Osteoblast (primary cell): ENCODE data around the gene KRTAP10-2. TPM values are rescaled to one million over a fixed set of nuclear protein-coding genes. Genes with fewer than 3 reads are reported as not detected.
"Not testable (repeated sequence)": the region's sequence is repeated elsewhere in the genome, so short reads cannot be mapped to it uniquely, and the experiment has no call there.

Source experiments
- DNase-seq: peaks from one replicate; pipeline ENCODE4 v3.0.0; 2011; ENCODE audit warnings: low spot score, mixed read lengths; ENCODE audit not compliant: insufficient read length; ENCODE audit errors: missing footprints
- H2AFZ ChIP-seq: 2 replicates; pipeline ENCODE4 v1.6.0; 2011; ENCODE audit warnings: mild to moderate bottlenecking, low read length
- H3K27ac ChIP-seq: 2 replicates; pipeline ENCODE4 v1.5.1; 2011; ENCODE audit warnings: mild to moderate bottlenecking, low read depth, low read length, moderate library complexity
- H3K27me3 ChIP-seq: 2 replicates; pipeline ENCODE4 v1.6.0; 2012; ENCODE audit warnings: mild to moderate bottlenecking, control low read depth, inconsistent platforms, low read length, moderate library complexity; ENCODE audit not compliant: insufficient read depth
- H3K36me3 ChIP-seq: 2 replicates; pipeline ENCODE4 v1.5.1; 2011; ENCODE audit warnings: mild to moderate bottlenecking, low read length, control low read depth, moderate library complexity; ENCODE audit not compliant: insufficient read depth
- H3K4me1 ChIP-seq: 2 replicates; pipeline ENCODE4 v1.5.1; 2011; ENCODE audit warnings: mild to moderate bottlenecking, low read length, control low read depth, moderate library complexity; ENCODE audit not compliant: insufficient read depth
- H3K4me2 ChIP-seq: 2 replicates; pipeline ENCODE4 v1.6.0; 2011; ENCODE audit warnings: mild to moderate bottlenecking, low read length; ENCODE audit not compliant: insufficient read depth
- H3K4me3 ChIP-seq: fragments of 200-600 bp; sonication (generic); 3 replicates; pipeline ENCODE4 v1.5.1; 2012; ENCODE audit warnings: mild to moderate bottlenecking, low read length, inconsistent platforms; ENCODE audit not compliant: insufficient read depth
- H3K79me2 ChIP-seq: 2 replicates; pipeline ENCODE4 v1.6.0; 2012; ENCODE audit warnings: mild to moderate bottlenecking, low read length, control low read depth, inconsistent platforms; ENCODE audit not compliant: insufficient read depth
- H3K9me3 ChIP-seq: 2 replicates; pipeline ENCODE4 v1.5.1; 2011; ENCODE audit warnings: low read depth, low read length, control low read depth
- H4K20me1 ChIP-seq: 2 replicates; pipeline ENCODE4 v1.6.0; 2012; ENCODE audit warnings: mild to moderate bottlenecking, low read length, control low read depth; ENCODE audit not compliant: insufficient read depth
- CTCF ChIP-seq: IDR thresholded peaks from 2 replicates; pipeline ENCODE4 v1.5.1; 2011; ENCODE audit warnings: mild to moderate bottlenecking, low read depth, low read length, moderate library complexity; ENCODE audit errors: extremely low read depth
- total RNA-seq: library from RNA; depleted of rRNA; stranded (reverse); fragments of >200 nt; gene quantifications from 2 replicates; pipeline ENCODE4 v1.2.3, GENCODE V29; 2012

Gene KRTAP10-2
- total RNA-seq, 1 donor, result not detected

- DNase-seq, result peak; percentile 34
- no peak overlapping the region for H3K27ac ChIP-seq
- no peaks in the 10 kb centered on the region for H4K20me1 ChIP-seq
- no peak overlapping the region for H3K4me2 ChIP-seq
- peaks cover 5% of the 10 kb centered on the region for H3K27me3 ChIP-seq
- no peaks in the 10 kb centered on the region for H3K79me2 ChIP-seq
- H3K36me3 ChIP-seq, result no peaks in the 10 kb centered on the region
- no peak overlapping the region for H2AFZ ChIP-seq
- no peaks in the 10 kb centered on the region for H3K9me3 ChIP-seq
- H3K4me1 ChIP-seq, result no peaks in the 10 kb centered on the region
- no peak overlapping the region for H3K4me3 ChIP-seq
- no peak for TF ChIP-seq CTCF
Observed at GRCh38 chr21:44552136-44552535, 831 bp upstream of the KRTAP10-2 start.

- Histone ChIP-seq H4K20me1 (no peaks in the 10 kb centered on the region), H3K4me2 (no peak overlapping the region), H2AFZ (no peak overlapping the region), H3K27me3 (peaks cover 2% of the 10 kb centered on the region), H3K27ac (no peak overlapping the region), H3K9me3 (no peaks in the 10 kb centered on the region), H3K36me3 (no peaks in the 10 kb centered on the region), H3K4me1 (no peaks in the 10 kb centered on the region), H3K79me2 (no peaks in the 10 kb centered on the region), H3K4me3 (no peak overlapping the region)
- DNase-seq, result peak; percentile 10
- no peak for TF ChIP-seq CTCF
Observed at GRCh38 chr21:44550807-44551206, 498 bp downstream of the KRTAP10-2 start.

GRCh38 chr21:44550285-44550684, 1.0 kb downstream of the KRTAP10-2 start:
- H3K79me2 ChIP-seq, H3K4me1 ChIP-seq, H3K36me3 ChIP-seq, H3K27ac ChIP-seq, H3K27me3 ChIP-seq, H4K20me1 ChIP-seq, H2AFZ ChIP-seq, H3K4me2 ChIP-seq, H3K4me3 ChIP-seq, H3K9me3 ChIP-seq: not testable (repeated sequence)
- DNase-seq, result peak; percentile 44

GRCh38 chr21:44549525-44550211, 1.6 kb downstream of the KRTAP10-2 start:
- no peaks in the 10 kb centered on the region for H3K36me3 ChIP-seq
- H3K27me3 ChIP-seq, result peaks cover 2% of the 10 kb centered on the region
- H4K20me1 ChIP-seq, result no peaks in the 10 kb centered on the region
- H3K9me3 ChIP-seq, result no peaks in the 10 kb centered on the region
- H2AFZ ChIP-seq, result no peak overlapping the region
- DNase-seq, result peak; percentile 63
- no peak overlapping the region for H3K27ac ChIP-seq
- no peaks in the 10 kb centered on the region for H3K4me1 ChIP-seq
- no peaks in the 10 kb centered on the region for H3K79me2 ChIP-seq
- H3K4me2 ChIP-seq, result no peak overlapping the region
- no peak for TF ChIP-seq CTCF
- no peak overlapping the region for H3K4me3 ChIP-seq
